ENCODE measurements around the gene UCHL1.
"Not testable (repeated sequence)": the region's sequence is repeated elsewhere in the genome, so short reads cannot be mapped to it uniquely, and the experiment has no call there.

The UCHL1 gene

DNA sequence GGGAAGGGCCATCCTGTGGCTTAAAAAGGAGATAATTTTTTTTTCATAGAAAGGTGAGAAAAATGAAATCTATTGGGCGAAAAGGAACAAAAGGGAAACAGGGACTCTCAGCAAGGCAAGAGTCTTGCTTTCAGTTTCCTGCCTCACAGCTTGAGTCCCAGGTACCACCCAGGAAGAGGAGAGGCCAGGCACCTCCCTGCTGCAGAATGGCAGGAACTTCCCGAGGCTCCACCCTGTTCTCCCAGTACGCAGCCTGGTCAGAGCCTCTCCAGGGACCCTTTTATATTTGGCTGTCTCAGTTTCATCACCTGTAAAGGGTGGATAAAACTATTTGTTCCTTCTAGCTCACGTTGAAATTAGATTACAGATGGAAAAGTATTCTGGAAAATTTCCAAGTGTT is 33.8 kb downstream of the UCHL1 start:
- no peak for DNase-seq
- no peak for ATAC-seq

DNA sequence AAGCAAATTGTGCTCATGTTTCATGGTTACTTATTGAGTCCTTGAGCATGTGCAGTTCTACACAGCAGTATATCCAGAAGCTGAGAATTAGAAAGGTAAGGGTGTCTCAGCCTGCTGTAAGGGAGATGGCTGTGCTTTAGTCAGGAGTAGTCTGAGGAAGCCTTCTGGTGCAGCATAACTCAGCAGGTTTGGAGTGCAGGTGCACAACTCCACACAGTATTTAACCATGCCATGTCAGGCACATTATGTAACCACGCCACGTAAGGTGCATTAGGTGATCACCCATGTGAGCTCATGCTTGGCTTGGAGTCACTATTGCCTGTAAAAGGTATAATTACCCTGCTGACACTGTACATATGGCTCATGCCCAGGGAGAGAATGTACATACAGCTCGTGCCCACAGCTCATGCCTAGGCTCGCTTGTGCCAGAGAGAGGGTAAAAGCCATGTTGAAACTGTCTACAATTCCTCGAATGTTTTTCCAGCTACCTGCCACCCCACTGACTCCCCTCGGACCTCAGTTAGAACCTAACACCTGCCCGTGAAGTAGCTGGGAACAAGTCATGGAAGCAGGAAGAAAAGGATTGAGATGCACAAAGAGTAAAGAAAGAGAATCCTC is 37.8 kb downstream of the UCHL1 start:
- DNase-seq = no peak
- no peak for ATAC-seq

DNA sequence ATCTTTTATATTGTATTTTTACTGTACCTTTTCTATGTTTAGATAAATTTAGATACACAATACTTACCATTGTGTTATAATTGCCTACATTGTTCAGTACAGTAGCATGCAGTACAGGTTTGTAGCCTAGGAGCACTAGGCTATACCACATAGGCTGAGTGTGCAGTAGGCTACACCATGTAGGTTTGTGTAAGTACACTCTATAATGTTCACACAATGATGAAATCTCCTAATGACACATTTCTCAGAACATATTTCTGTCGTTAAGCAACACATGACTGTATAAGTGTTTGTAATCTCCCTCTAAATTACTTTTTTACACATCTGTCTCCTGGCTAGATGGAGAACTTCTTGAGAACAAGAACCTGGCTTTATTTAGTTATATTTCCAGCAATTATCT is 40.3 kb downstream of the UCHL1 start:
- ATAC-seq (no peak), DNase-seq (no peak)

DNA sequence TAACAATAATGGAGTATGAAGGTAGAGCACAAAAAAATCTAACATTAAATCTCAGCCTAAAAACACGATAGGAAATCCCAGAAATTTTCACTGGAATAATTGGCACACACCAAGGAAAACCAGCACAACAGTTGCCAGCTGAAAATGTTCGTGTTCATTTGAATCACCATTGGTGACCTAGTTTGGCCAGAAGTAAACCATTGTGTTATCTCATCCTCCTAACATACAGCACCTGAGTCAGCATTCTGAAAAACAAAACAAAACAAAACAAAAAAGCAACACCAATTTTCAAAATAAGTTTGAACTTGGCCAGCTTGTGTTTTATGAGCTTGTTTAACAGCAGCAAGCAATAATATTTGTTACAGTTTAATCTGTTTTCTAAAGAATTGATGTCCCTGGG is 41.1 kb downstream of the UCHL1 start:
- DNase-seq (no peak), ATAC-seq (no peak)

DNA sequence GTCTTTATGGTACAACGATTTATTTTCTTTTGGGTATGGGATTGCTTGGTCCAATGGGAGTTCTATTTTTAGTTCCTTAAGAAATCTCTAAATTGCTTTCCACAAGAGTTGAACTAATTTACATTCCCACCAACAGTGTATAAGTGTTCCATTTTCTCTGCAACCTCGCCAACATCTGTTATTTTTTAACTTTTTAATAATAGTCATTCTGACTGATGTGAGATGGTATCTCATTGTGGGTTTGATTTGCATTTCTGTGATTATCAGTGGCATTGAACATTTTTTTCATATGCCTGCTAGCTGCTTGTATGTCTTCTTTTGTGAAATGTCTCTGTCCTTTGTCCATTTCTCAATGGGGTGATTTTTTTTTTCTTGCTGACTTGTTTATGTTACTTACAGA is 42.8 kb downstream of the UCHL1 start:
- DNase-seq = no peak
- no peak for ATAC-seq

DNA sequence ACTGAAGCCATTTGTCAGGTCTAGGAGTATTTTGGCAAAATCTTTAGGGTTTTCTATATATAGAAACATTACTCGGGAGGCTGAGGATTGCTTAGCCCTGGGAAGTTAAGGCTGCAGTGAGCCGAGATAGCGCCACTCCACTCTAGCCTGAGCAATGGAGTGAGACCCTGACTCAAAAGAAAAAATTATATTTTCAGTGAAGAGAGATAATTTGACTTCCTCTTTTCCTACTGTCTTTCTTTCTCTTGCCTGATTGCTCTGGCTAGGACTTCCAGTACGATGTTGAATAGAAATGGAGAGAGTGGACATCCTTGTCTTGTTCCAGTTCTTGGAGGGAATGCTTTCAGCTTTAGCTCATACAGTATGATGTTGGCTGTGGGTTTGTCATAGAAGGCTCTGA is 44.4 kb downstream of the UCHL1 start:
- DNase-seq (no peak), ATAC-seq (no peak)

DNA sequence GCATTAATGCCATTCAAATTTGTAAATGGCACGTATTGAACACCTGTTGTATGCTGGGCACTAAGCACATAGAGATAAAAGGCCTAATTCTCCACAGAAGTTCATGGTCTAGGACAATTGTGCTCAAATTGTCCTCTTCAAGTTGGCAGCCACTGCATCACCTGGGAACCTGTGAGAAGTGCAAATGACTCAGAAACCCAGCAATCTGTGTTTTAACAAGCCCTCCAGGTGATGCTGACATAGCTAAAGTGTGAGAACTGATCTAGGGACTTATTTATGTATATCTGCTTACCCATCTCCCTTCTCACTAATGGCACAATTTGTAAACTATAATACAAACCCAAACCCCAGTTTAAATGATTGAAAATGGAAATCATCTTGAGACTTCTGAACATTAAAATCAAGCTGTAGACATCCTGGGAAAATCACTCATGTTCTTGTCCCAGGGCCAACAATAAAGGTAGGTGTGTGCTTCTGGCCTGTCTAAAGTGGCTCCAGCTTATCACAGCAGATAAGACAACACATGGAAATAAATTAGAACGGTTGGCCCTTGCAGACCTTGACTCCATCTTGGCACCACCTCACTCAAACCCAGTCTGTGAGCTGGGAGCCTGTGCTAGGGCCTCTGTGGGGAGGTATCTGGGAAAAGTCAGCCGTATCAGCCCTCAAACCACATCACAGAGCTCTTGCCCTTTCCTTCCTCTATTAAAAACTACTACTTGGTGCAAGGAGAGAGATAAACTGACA is 46.8 kb downstream of the UCHL1 start:
- no peak for ATAC-seq

DNA sequence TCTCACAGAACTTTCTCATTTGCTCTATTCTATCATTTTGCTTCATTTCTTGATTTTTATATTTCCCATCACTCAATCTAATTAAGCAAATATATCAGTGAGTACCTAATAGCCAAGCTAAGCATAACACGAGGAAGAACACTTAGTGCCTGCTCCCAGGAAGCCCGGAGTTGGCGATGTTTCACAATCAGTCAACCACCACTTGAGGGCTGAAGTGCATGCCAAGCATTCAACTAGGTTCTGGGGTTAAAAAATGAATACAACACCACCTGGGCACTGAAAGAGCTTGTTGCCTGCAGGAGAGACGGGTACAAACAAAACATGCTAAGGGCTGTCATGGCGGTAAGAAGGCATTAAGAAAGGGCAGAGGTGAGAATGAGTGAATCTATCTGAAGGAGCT is 47.5 kb downstream of the UCHL1 start:
- ATAC-seq = no peak
- no peak for DNase-seq

More for the DNA sequence above, 46.8 kb downstream of the UCHL1 start:
- no peak for DNase-seq

DNA sequence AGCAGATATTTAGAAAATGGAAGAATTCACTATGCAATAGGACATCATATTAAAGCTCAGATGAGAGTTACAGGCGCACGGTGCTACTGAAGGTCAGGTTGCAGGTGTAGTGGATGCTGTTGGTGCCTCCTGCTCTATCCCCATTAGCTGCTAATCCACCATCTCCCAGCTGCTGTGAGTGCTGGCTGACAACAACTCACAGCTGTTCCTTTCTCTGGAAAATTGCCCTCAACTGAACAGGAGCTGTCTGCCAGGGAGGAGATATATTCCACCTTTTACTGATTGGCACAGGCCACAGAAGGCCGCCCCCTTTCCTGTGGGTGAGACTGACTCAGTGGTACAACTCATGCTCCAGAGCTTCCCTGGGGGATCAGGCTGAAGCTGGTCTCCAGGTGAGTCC is 48.7 kb downstream of the UCHL1 start:
- no peak for DNase-seq
- no peak for ATAC-seq

DNA sequence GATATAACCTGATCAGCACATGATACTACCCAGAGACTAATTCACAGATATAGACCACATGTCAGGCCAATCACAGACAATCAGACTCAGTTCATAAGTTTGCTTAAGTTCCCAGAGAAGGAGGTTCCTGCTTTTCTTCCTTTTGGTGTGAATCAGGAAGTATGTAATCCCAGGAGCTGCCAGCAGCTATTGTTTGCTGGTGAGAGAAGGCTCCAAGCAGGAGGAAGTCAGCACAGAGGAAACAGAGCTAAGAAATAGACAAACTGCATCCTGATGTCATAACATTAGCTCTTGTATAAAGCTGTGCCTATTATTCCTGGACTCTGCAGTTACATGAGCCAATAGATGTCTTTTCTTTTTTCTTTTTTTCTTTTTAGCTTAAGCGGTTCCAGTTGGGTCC is 50.9 kb downstream of the UCHL1 start:
- ATAC-seq (no peak), DNase-seq (no peak)

DNA sequence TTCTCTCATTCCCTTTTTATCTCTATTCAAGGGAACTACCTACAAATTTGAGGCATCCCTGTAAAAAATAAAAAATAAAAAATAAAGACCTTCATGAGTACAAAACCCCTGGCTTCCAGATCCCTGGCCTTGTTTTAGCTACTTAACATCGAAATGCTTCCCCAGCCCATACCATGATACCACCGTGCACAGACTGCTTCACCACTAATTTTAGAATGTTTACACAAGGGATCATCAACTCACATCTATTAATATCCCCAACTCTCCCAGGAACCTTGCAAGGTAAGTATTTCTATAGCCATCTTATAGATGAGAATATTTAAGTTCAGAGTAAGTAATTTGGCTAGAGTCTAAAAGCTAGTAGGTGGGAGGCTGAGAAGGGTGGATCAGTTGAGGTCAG is 51.7 kb downstream of the UCHL1 start:
- no peak for DNase-seq
- ATAC-seq = no peak

DNA sequence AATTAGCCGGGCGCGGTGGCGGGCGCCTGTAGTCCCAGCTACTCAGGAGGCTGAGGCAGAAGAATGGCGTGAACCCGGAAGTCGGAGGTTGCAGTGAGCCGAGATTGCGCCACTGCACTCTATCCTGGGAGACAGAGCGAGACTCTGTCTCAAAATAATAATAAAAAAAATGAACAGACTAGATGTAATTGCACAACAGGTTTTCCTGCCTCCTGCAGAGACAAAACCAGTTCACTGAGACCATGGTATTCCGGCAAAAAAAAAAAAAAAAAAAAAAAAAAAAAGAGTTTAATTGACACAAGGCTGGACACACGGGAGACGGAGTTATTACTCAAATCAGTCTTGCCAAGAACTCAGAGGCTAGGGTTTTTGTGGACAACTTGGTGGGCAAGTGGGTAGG is 58.7 kb downstream of the UCHL1 start:
- not testable (repeated sequence) for ATAC-seq, DNase-seq

DNA sequence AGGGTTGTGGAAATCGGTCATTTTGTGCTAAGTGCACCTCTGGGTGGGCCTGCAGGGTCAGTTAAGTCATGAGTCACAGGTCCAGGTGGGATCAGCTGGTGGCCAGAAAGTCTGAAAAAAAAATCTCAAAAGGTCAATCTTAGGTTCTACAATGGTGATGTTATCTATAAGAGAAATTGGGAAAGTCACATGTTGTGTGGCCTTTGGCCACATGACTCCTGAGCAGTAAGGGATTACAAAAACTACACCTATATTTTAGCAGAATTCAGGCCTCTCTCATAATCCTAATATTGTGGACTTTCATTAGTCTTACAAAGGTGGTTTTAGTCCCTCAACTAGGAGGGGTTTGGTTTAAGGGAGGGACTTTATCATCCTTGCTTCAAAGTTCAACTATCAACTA is 59.1 kb downstream of the UCHL1 start:
- DNase-seq = no peak
- no peak for ATAC-seq
